GM18507 (cell line): Measurements from ENCODE around the gene YPEL4.

Experiments used
- DNase-seq: peaks from one replicate; pipeline ENCODE4 v3.0.0; 2011; ENCODE audit warnings: low read depth; ENCODE audit not compliant: insufficient read length; ENCODE audit errors: extremely low spot score
- FAIRE-seq: peaks from 2 replicates; lab custom pipeline; 2011; peaks lifted over from hg19 to GRCh38; lab: Jason Lieb, UNC

The YPEL4 gene

GRCh38 chr11:57637626-57638004 is 12.1 kb downstream of the YPEL4 start:
- DNase-seq (no peak), FAIRE-seq (no peak)

DNA sequence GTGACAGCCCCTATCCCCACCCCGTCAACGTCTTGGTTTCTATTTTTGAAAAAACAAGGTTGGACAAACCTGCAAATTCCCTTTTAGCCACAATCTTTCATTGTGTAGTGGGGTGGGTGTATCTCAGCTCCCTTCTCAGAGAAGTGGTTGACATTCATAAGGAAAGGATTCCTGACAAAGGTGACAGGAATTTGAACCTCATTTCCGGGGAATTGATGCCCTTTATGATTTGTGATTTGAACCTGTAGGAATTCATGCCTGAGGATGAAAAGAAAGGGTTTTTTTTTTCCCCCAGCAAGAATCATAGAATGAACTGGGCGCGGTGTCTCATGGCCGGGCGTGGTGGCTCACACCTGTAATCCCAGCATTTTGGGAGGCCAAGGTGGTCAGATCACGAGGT is 14.5 kb downstream of the YPEL4 start:
- no peak for DNase-seq
- no peak for FAIRE-seq

GRCh38 chr11:57634311-57634710 is 15.4 kb downstream of the YPEL4 start:
- no peak for FAIRE-seq

DNA sequence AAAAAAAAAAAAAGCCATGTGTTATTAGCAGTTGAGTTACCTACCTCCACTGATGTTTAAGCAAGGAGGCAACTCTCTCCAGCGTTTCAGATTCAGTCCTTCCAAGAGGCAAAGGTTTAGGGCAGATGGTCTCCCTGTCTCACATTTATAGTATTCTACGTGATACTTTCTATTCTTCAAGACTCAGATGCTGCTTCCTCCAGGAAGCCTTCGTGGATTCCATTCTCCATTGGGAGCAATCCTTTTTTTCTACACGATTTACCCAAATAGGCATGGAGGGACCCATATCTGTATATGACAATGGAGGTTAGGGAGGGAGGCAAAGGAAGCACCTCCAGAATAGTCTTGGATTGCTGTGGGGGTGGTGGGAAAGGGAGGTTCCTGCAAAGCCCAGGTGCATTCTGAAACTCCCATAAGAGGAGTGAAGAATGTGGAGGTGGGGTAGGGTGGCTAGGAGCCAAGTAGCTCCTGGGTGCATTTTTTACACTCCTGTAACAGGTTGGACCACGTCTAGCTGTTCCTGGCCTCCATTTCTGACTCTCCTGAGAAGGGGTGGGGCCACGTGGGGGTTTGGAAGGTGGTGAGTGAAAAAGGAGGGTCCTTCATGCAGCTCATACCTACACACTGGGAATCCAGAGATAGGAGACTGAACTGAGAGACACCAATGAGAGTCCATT is 16.2 kb downstream of the YPEL4 start:
- FAIRE-seq = no peak
- no peak for DNase-seq

More at GRCh38 chr11:57634311-57634710, 15.4 kb downstream of the YPEL4 start:
- no peak for DNase-seq

GRCh38 chr11:57632116-57632515 is 17.6 kb downstream of the YPEL4 start:
- FAIRE-seq = no peak

GRCh38 chr11:57630171-57630570 is 19.5 kb downstream of the YPEL4 start:
- FAIRE-seq = no peak
- DNase-seq = no peak

More at GRCh38 chr11:57632116-57632515, 17.6 kb downstream of the YPEL4 start:
- no peak for DNase-seq

DNA sequence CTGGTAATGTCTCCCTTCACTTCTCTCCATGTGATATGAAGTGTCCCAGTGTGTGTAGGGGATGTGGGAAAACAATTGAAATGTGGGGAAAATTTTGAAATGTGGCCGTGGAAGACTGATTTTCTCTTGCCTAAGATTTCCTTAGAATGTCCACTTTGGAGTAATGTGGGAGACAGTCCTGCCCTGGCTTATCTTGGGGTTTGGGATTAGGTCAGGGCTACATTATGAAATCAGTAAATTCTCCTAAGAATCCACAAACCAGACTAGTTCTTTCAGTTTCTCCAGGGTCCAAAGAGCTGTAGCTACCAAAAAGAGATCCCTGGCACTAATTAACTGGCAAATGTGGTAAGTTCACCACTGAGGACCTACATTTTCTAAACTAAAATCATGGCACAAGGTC is 22.8 kb downstream of the YPEL4 start:
- DNase-seq (no peak), FAIRE-seq (no peak)

- no peak for FAIRE-seq
- DNase-seq = no peak
Observed at GRCh38 chr11:57624864-57625263, 24.8 kb downstream of the YPEL4 start.

DNA sequence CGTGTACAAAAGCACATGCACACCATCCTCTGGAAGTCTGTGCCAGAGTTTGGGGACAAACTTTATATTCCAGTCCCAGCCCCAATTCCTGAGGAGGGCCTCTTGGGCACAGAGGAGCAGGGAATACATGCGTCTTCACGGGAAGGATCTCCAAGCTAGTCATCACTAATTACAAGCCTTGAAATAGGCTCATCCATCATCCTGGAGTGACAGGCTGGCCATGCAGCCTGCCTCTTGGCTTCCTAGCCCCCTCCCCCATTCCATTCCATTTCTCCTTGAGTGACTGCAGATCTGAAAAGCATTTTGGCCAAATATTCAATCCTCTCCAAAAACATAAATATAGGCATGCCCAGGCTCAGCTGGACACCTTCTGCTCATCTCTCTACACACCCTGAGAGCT is 27.4 kb downstream of the YPEL4 start:
- DNase-seq (no peak), FAIRE-seq (no peak)

DNA sequence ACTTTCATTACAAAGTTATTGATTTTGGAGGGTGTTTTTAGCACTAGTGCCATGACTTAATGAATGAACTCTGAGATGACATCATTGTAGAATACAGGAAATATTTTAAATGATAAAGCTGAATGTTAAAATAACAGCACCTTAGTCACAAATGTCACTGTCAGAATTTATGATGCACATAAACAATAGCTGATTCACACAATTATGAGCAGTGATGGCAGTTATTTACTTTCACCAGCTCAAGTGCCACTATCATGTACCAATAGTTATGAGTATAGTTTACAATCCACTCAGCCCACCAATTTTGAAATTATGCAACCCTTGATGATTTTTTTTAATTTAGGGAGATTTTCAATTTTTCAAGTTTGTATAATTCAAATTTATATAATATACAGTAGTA is 29.2 kb downstream of the YPEL4 start:
- no peak for DNase-seq
- FAIRE-seq = no peak

DNA sequence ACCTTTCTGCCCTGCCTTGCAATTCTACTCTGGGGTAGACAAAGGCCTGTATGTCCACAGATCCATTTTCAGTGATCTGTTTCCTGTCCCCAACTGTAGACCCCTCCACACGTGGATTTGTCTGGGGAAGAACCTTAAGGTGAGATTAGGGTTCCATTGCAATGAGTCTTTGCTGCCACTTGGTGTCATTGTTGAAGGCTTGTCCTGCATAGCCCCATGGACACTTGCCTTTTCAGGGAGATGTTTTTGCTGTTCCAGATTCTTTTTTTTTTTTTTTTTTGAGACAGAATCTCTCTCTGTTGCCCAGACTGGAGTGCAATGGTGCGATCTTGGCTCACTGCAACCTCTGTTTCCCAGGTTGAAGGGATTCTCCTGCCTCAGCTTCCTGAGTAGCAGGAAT is 30.4 kb downstream of the YPEL4 start:
- FAIRE-seq = no peak
- DNase-seq = no peak

DNA sequence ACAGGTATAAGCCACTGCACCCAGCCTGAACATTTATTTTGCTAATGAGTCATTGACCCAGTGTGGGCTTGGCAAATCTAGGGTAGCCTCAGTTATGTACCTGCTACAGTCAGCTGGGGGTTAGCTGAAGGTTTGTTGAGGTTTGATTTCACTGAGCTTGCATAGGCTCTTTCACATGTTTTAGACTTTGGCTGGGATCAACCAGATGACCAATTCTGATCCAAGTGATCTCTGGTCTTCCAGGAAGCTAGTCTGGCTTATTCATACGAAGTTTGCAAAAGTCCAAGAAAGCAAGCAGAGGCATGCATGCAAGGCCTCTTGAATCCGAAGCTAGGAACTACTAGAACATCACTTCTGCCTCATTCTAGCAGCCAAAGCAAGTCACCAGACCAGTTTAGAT is 31.3 kb downstream of the YPEL4 start:
- FAIRE-seq (no peak), DNase-seq (no peak)

DNA sequence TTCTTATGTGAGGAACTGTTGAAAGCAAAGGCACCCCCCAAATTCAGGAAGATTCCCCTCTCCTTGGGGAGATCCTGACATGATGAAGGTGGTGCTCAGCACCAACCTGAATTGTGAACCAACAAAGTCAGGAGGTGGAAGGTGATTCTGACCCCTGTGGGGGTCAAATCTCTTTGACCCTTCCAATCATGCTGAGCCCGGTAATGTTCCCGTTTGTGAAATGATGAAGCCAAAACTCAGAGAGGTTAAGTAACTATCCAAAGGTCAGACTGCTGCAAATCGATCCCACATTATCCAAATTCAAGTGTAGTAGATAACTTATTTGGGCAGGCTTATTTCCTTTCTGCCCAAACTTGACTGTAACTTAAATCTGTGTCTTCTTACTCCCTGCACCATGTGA is 33.1 kb downstream of the YPEL4 start:
- FAIRE-seq = no peak

DNA sequence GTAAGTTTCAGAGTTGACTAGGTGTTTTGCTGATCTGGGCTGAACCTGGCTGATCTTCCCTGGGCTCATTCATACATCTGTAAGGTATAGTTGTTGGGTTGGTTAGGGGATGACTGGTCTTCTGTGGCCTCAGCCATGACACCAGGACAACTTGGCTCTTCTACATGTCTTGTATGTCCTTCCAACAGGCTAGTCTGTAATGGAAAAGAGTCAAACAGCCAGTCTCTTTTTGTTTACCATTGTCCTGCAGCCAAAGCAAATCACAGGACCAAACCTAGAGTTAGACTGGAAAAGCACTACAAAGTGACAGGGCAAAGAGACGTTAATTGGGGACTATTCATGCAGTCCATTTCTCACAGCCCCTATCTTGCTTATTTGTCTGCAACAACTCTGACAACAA is 34.4 kb downstream of the YPEL4 start:
- DNase-seq = no peak
- no peak for FAIRE-seq

More for the DNA sequence above, 33.1 kb downstream of the YPEL4 start:
- no peak for DNase-seq

DNA sequence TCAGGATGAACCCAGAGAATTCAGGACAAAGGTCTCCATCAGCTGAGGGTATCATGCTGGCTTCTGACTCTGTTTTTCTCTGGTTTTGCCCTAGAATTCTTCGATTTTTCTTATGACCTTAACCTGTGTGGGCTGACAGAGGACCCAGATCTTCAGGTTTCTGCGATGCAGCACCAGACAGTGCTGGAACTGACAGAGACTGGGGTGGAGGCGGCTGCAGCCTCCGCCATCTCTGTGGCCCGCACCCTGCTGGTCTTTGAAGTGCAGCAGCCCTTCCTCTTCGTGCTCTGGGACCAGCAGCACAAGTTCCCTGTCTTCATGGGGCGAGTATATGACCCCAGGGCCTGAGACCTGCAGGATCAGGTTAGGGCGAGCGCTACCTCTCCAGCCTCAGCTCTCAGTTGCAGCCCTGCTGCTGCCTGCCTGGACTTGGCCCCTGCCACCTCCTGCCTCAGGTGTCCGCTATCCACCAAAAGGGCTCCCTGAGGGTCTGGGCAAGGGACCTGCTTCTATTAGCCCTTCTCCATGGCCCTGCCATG is 35.4 kb downstream of the YPEL4 start:
- DNase-seq (no peak), FAIRE-seq (no peak)

- DNase-seq (no peak), FAIRE-seq (no peak)
Observed at GRCh38 chr11:57610170-57610569, 39.5 kb downstream of the YPEL4 start.

- FAIRE-seq (no peak), DNase-seq (no peak)
Observed at GRCh38 chr11:57605028-57605420, 44.7 kb downstream of the YPEL4 start.

DNA sequence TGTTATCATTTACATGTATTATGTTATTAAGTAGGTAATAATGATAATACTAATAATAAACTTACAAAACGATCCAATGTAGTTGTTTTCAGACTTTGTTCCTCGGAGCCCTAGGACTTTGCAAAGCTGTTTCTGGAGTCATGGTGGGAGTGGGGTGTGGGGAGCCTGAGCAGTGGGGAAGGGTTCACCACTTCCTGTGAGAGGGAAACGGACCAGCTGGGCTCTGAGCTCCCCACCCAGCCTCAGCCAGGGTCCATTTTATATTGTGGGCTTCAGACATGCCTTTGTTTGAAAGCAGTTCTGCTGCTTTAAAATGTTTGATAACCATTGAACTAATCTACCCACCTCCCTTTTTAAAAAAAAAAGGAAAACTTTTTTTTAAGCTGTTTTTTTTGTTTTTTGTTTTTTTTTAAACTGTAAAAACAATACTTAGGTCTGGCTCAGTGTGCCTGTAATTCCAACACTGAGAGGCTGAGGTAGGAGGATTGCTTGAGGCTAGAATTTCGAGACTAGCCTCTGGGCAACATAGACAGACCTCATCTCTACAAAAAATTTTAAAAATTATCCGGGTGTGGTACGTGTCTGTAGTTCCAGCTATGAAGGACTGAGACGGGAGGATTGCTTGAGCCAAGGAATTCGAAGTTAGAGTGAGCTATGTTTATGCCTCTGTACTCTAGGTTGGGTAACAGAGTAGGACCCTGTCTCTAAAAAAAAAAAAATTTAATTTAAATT is 45.2 kb downstream of the YPEL4 start:
- FAIRE-seq = no peak

GRCh38 chr11:57601297-57601696 is 48.4 kb downstream of the YPEL4 start:
- DNase-seq = no peak
- FAIRE-seq = no peak

More for the DNA sequence above, 45.2 kb downstream of the YPEL4 start:
- no peak for DNase-seq

DNA sequence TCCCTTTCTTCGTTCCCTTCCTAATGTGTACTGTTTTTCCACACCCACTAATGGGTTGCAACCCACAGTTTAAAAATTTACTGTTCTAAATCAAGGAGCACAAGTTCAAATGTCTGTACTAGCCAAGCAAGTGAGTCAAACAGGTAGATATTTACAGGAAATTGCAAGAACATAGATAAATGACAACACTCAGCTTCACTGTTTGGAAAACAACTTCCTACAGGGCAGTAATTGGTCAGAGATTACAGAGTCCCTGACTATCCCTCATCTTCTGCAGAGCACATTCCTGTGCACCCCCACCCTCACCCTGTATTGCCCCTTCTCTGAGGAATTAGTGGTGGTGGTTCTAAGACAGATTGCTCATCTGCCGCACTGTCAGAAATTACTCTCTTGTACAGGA is 50.3 kb downstream of the YPEL4 start:
- FAIRE-seq = no peak

GRCh38 chr11:57598831-57599155 is 50.9 kb downstream of the YPEL4 start:
- DNase-seq (no peak), FAIRE-seq (no peak)

More for the DNA sequence above, 50.3 kb downstream of the YPEL4 start:
- no peak for DNase-seq
